Stimulated activated CD8-positive, alpha-beta memory T cell treated with anti-CD3 and anti-CD28 coated beads, Interleukin-12 subunit alpha, Interleukin-12 subunit beta, amount 100 ng/mL, for 4 hours (primary cell): ENCODE measurements around the gene AMN.

Experiments
- DNase-seq: peaks from one replicate; pipeline ENCODE4 v3.0.0-alpha.2; 2020; ENCODE audit warnings: low read depth

The AMN gene

DNA sequence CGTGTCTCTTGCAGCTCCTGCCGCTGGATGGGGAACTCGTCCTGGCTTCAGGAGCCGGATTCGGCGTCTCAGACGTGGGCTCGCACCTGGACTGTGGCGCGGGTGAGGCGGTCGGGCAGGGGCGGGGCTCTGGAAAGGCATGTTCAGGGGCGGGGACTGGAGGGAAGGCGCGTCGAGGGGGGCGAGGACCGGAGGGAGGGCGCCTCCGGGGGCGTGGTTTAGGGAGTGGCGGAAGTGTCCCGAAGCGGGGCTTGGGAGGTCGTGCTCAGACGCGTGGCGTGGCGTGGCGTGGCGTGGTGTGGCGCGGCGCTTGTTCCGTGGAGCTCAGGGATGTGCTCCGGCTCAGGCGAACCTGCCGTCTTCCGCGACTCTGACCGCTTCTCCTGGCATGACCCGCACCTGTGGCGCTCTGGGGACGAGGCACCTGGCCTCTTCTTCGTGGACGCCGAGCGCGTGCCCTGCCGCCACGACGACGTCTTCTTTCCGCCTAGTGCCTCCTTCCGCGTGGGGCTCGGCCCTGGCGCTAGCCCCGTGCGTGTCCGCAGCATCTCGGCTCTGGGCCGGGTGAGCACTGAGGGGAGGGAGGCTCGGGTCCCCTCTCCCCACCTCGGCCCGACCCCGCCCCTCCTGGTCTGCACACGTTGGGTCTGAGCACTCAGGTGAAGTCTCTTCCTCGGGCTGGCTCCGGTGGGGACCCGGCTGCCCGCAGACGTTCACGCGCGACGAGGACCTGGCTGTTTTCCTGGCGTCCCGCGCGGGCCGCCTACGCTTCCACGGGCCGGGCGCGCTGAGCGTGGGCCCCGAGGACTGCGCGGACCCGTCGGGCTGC is 6.2 kb downstream of the AMN start:
- DNase-seq: peak; percentile 66

GRCh38 chr14:102929241-102930137 is 7.0 kb downstream of the AMN start:
- DNase-seq: no peak

GRCh38 chr14:102930138-102930752 is 7.8 kb downstream of the AMN start:
- no peak for DNase-seq

DNA sequence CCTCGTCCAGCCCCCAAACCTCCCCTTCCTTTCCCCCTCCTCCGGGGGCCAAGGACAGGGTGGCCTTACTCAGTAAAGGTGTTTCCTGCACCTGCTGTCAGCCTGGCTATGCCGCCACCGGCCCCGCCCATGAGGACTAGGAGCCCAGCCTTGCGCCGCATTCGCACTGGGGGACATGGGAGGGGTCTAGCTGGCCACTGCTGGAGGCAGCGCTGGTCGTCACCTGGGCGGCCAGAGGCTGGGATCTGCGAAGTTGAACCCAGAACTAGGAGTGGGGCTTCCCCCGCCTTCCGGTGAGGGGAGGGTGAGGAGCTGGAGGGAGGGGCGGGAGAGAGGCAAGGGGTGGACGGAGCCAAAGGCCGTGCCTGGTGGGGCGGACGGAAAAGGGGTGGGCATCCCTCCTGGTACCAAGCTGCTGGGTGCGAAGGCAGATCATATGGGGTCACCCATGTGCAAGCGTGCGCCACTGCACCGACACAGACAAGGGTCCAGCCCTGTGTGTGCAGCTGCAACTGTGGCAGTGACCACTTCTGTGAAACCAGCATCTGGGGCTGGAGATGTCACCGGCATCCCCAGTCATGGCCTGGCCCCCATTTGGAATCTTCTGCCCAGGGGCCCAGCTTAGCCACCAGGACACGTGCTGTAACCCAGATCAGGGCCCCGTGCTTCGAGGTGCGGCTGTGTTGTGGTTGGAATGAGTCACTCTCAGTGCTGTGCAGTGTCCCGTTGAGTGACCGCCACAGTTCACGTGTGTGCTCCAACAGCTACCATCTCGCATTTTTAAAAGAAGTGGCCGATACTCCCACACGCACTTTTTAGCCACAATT is 8.5 kb downstream of the AMN start:
- DNase-seq: no peak

DNA sequence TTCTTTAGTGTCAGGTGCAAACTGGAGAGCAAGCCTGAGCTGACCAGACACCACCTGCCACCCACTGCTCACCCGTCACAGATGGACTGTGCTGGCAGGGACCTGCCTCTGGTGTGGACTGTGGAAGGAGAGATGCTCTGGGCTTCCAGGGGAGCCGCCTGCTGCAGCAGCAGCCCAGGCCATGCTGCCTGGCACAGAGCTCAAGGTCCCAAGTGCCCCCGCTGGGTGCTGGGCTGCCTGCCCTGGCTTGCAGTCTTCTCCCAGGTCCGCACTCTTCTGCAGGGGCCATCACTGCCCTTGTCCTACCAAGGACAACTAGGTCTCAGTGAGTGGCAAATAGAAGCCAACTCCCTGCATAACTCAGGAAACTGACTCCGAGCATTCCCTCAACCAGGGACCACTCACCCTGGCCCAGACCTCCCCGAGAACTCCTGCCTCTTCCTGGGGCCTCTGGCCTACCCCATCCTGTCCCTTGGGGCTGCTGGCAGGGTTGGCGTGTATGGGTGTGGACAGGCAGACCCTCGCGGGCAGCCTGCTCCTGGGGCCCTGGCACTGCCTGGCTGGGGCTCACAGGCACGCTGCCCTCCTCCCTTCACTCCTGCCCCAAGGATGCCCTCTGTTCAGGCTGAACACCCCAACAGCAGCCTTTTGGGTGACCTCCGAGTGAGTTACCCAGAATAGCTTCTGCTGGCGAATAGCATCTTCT is 9.3 kb downstream of the AMN start:
- DNase-seq: no peak

DNA sequence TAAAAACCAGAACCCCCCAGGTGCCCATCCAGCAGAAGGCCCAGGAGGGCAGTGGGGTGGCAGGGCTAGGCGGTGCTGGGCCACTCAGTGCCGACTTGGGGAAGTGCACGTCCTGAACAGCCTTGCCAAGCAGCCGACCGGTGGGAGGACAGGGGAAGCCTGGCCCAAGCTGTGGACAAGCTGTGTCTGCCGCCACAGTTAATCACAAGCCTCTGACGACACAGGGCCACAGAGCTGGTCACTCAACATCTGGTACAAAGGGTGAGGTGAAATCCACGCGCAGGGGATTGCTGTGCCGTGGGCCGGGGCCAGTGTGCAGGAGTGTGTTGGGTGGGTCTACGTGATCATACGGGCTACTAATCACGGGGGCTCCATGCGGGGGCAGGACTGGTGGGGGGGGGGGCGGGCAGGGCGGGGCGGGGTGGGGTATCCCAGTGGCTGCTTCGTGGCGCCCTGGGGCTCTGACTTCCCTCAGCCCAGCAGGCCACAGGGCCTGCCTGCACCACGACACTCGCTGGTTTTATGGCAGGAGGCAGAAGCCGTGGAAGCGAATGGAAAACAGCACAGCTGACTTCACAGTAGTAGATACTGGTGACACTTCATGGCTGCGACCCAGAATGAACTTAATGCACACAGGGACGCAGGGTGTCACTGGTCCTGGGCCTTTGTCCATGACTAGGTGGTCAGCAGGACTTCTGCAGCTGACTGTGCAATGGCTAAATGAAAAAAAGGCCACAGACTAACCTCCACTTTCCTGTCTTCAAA is 10.2 kb downstream of the AMN start:
- DNase-seq: no peak

DNA sequence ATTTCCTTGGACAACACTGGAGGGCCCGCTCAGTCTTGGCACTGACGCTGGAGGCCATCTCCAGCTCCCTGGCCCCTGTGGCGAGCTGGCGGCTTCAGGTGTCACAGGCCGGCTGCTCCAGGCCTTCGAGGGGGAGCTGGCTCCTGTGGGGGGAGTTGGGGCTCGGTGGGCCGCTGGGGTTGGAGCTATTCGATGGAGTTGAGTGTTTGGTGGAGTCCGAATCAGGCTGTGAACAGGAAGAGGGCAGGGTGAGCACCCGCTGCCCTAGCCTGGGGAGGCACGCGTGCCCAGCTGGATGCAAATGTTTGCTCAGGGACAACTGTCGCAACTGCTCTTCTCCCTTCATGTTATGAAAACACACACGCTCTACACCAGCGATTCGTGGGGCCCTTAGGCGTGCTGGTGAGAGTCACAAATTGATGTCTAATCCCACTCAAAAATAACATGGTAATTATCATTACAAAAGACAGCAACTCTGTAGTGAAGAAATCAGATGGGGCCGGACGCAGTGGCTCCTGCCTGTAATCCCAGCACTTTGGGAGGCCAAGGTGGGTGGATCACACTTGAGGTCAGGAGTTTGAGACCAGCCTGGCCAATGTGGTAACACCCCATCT is 11.3 kb downstream of the AMN start:
- no peak for DNase-seq

- no peak for DNase-seq
Observed at GRCh38 chr14:102935756-102936155, 13.3 kb downstream of the AMN start.

- no peak for DNase-seq
Observed at GRCh38 chr14:102937331-102938175, 15.1 kb downstream of the AMN start.

DNA sequence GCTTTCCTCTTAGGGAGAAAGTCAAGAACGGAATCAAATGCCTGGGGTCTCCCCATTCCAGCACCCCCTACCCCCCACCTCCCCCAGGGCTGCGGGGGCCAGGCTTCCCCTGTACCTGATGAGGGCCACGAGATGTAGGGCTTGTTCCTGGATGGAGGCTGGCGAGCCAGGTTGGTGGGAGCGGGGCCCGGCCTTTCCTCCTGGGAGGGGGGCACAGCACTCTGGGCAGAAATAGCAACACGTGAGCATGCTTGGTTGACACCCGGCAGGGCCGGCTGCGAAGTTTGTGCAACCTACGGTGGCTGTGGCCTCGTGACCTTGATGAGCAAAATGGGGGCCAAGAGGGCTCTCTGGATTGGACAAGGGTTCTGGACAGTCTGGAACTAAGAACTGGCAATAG is 15.7 kb downstream of the AMN start:
- DNase-seq: no peak

GRCh38 chr14:102939329-102939728 is 16.9 kb downstream of the AMN start:
- no peak for DNase-seq

- no peak for DNase-seq
Observed at GRCh38 chr14:102939820-102940561, 17.5 kb downstream of the AMN start.

DNA sequence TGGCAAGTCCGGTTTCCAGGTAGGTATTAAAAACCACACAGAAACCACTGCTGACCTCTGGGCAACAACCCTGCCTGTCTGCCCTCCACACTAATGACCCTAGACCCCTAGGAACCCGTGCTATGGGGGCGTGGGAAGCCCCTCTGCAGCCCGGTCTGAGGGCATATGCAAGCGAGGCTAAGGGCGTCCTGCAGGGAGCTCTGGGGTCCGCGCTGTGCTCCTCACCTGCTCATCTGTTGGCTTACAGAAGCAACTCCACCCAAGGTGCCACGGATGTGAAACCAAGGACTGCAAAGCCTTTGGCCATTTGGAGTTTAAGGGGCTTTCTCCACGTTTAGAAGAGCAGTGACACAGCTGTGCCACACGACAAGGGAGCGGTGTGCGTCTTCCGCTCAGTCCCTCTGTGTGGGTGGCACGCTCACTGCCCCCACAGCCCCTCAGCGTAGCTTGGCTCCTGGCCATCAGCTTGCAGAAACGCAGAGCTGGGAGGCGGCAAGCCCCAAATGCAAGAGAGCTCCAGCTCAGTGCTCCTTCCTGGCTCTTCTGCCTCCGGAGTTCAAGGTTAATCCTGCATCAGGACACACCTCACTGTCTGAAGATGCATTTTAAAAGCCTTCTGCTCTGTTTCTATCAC is 18.4 kb downstream of the AMN start:
- no peak for DNase-seq

DNA sequence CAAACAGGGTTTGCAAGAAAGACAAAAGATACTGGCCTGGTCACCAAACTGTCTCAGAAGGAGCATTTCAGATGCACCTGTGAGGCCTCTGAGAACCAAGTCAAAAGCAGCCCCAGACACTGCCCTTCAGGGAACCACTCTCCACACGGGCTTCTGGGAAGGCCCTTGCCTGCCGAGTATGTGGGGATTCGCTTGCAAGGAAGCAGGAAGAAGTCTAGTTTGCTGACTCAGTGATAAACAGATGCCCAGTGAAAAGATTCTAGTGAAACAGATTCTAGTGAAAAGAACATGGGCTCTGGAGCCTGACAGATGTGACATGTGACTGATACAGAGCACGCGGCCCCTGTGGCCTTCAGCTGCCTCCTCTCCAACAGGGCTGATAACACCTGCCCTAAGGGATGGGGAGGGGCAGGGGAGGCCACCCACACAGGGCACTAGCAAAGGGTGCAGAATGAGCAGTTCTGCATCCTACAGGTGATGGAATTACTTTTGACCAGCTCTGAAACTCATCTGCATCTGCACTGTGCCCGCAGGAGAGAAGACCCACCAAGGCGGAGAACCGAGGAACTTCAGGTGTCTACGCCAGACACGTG is 19.1 kb downstream of the AMN start:
- DNase-seq: no peak

GRCh38 chr14:102942069-102942468 is 19.6 kb downstream of the AMN start:
- DNase-seq: no peak

DNA sequence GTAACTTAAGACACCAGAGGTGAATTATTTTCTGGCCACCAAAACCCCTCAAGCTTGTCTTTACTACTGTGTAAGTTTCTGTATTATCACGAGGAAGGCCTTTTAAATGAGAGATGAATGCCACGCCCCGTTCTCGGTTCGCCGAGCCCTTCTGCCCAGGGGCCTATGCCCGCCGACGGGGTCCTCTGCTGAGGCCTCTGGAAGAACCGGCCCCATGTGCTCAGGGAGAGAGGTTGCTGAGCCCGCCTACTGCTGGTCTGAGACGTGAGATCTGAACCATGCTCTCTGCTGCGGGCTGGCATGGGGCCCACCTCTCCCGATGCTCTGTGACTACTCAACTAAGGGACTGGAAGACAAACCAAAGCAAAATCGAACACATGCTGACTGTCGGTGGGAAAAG is 21.0 kb downstream of the AMN start:
- no peak for DNase-seq

DNA sequence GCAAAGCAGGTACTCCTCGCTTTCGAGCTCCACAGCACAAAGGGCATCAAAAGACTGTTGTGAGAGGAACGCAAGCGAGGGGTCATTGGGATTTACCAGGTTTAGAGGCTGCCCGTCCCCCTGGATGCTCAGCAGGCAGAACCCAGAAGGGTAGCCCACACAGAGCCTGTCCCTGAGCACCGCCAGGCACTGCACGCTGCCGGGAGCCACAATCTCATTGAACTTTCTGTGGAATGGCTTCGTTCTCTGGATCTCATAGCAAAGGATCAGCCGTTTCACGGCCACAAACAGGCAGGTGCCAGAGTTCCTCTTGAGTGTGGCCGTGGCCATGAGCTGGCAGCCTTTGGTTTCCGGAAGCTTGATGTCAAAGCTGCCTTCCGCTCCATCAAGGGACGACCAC is 21.5 kb downstream of the AMN start:
- no peak for DNase-seq
